ENCODE results near the gene TPD52L2.
"Not testable (repeated sequence)": the region's sequence is repeated elsewhere in the genome, so short reads cannot be mapped to it uniquely, and the experiment has no call there.

TPD52L2 gene

GRCh38 chr20:63929071-63929470 lies 64.0 kb downstream of the TPD52L2 start:
- Histone ChIP-seq H3K4me3 (ENCODE audit: low read length) (no peak overlapping the region), H3K9ac (ENCODE audit: low read depth, low read length) (no peak overlapping the region), H3K27ac (ENCODE audit: low read depth, low read length) (no peak overlapping the region), H3K27me3 (ENCODE audit: insufficient read depth, low read length) (no peaks in the 10 kb centered on the region), H3K9me3 (ENCODE audit: insufficient read depth, low read depth, low read length) (no peaks in the 10 kb centered on the region), H3K36me3 (ENCODE audit: insufficient read depth, low read length) (peaks cover 46% of the 10 kb centered on the region), H3K4me1 (ENCODE audit: insufficient read depth, low read length) (no peaks in the 10 kb centered on the region)
- 96% methylated on average over 26 of the region's 26 CpGs for WGBS

- H3K4me3 ChIP-seq (ENCODE audit: low read length); H3K9me3 ChIP-seq (ENCODE audit: insufficient read depth, low read depth, low read length); H3K27me3 ChIP-seq (ENCODE audit: insufficient read depth, low read length); H3K27ac ChIP-seq (ENCODE audit: low read depth, low read length); H3K9ac ChIP-seq (ENCODE audit: low read depth, low read length); H3K4me1 ChIP-seq (ENCODE audit: insufficient read depth, low read length): not testable (repeated sequence)
- peaks cover 46% of the 10 kb centered on the region for H3K36me3 ChIP-seq (ENCODE audit: insufficient read depth, low read length)
- 96% methylated on average over 31 of the region's 31 CpGs for WGBS
Measured at GRCh38 chr20:63929473-63929883, 64.4 kb downstream of the TPD52L2 start.

GRCh38 chr20:63930971-63931553 lies 66.0 kb downstream of the TPD52L2 start:
- Histone ChIP-seq H3K4me3 (ENCODE audit: low read length) (no peak overlapping the region), H3K9ac (ENCODE audit: low read depth, low read length) (no peak overlapping the region), H3K27ac (ENCODE audit: low read depth, low read length) (no peak overlapping the region), H3K27me3 (ENCODE audit: insufficient read depth, low read length) (no peaks in the 10 kb centered on the region), H3K4me1 (ENCODE audit: insufficient read depth, low read length) (no peaks in the 10 kb centered on the region), H3K9me3 (ENCODE audit: insufficient read depth, low read depth, low read length) (no peaks in the 10 kb centered on the region), H3K36me3 (ENCODE audit: insufficient read depth, low read length) (peaks cover 56% of the 10 kb centered on the region)
- WGBS, result 96% methylated on average over 37 of the region's 37 CpGs

- Histone ChIP-seq H3K9ac (ENCODE audit: low read depth, low read length) (no peak overlapping the region), H3K9me3 (ENCODE audit: insufficient read depth, low read depth, low read length) (no peaks in the 10 kb centered on the region), H3K27ac (ENCODE audit: low read depth, low read length) (no peak overlapping the region), H3K27me3 (ENCODE audit: insufficient read depth, low read length) (no peaks in the 10 kb centered on the region), H3K36me3 (ENCODE audit: insufficient read depth, low read length) (peaks cover 54% of the 10 kb centered on the region), H3K4me1 (ENCODE audit: insufficient read depth, low read length) (no peaks in the 10 kb centered on the region), H3K4me3 (ENCODE audit: low read length) (no peak overlapping the region)
- WGBS, result 96% methylated on average over 18 of the region's 19 CpGs
Measured at GRCh38 chr20:63931735-63932134, 66.7 kb downstream of the TPD52L2 start.

GRCh38 chr20:63932606-63933160 lies 67.6 kb downstream of the TPD52L2 start:
- H3K9ac ChIP-seq (ENCODE audit: low read depth, low read length), result no peak overlapping the region
- H3K4me1 ChIP-seq (ENCODE audit: insufficient read depth, low read length), result no peaks in the 10 kb centered on the region
- 95% methylated on average over 17 of the region's 17 CpGs for WGBS
- H3K36me3 ChIP-seq (ENCODE audit: insufficient read depth, low read length), result peaks cover 50% of the 10 kb centered on the region
- H3K27ac ChIP-seq (ENCODE audit: low read depth, low read length), result no peak overlapping the region
- no peak overlapping the region for H3K4me3 ChIP-seq (ENCODE audit: low read length)
- H3K27me3 ChIP-seq (ENCODE audit: insufficient read depth, low read length), result no peaks in the 10 kb centered on the region
- no peaks in the 10 kb centered on the region for H3K9me3 ChIP-seq (ENCODE audit: insufficient read depth, low read depth, low read length)

GRCh38 chr20:63933646-63934045 lies 68.6 kb downstream of the TPD52L2 start:
- Histone ChIP-seq H3K9me3 (ENCODE audit: insufficient read depth, low read depth, low read length) (no peaks in the 10 kb centered on the region), H3K4me3 (ENCODE audit: low read length) (no peak overlapping the region), H3K27ac (ENCODE audit: low read depth, low read length) (no peak overlapping the region), H3K9ac (ENCODE audit: low read depth, low read length) (no peak overlapping the region), H3K36me3 (ENCODE audit: insufficient read depth, low read length) (peaks cover 42% of the 10 kb centered on the region), H3K27me3 (ENCODE audit: insufficient read depth, low read length) (no peaks in the 10 kb centered on the region), H3K4me1 (ENCODE audit: insufficient read depth, low read length) (no peaks in the 10 kb centered on the region)
- 94% methylated on average over 5 of the region's 5 CpGs for WGBS

- Histone ChIP-seq H3K36me3 (ENCODE audit: insufficient read depth, low read length) (peaks cover 35% of the 10 kb centered on the region), H3K9ac (ENCODE audit: low read depth, low read length) (no peak overlapping the region), H3K27me3 (ENCODE audit: insufficient read depth, low read length) (no peaks in the 10 kb centered on the region), H3K4me1 (ENCODE audit: insufficient read depth, low read length) (no peaks in the 10 kb centered on the region), H3K9me3 (ENCODE audit: insufficient read depth, low read depth, low read length) (no peaks in the 10 kb centered on the region), H3K4me3 (ENCODE audit: low read length) (no peak overlapping the region), H3K27ac (ENCODE audit: low read depth, low read length) (no peak overlapping the region)
- 89% methylated on average over 37 of the region's 37 CpGs for WGBS
Measured at GRCh38 chr20:63934271-63935068, 69.4 kb downstream of the TPD52L2 start.

- Histone ChIP-seq H3K27me3 (ENCODE audit: insufficient read depth, low read length) (no peaks in the 10 kb centered on the region), H3K36me3 (ENCODE audit: insufficient read depth, low read length) (peaks cover 36% of the 10 kb centered on the region), H3K4me1 (ENCODE audit: insufficient read depth, low read length) (no peaks in the 10 kb centered on the region), H3K9me3 (ENCODE audit: insufficient read depth, low read depth, low read length) (no peaks in the 10 kb centered on the region), H3K27ac (ENCODE audit: low read depth, low read length) (no peak overlapping the region), H3K4me3 (ENCODE audit: low read length) (no peak overlapping the region), H3K9ac (ENCODE audit: low read depth, low read length) (no peak overlapping the region)
- WGBS, result 95% methylated on average over 9 of the region's 9 CpGs
Measured at GRCh38 chr20:63935447-63935846, 70.4 kb downstream of the TPD52L2 start.

GRCh38 chr20:63937596-63937995 lies 72.5 kb downstream of the TPD52L2 start:
- Histone ChIP-seq H3K27me3 (ENCODE audit: insufficient read depth, low read length) (no peaks in the 10 kb centered on the region), H3K9ac (ENCODE audit: low read depth, low read length) (no peak overlapping the region), H3K9me3 (ENCODE audit: insufficient read depth, low read depth, low read length) (no peaks in the 10 kb centered on the region), H3K27ac (ENCODE audit: low read depth, low read length) (no peak overlapping the region), H3K4me1 (ENCODE audit: insufficient read depth, low read length) (peaks cover 3% of the 10 kb centered on the region), H3K36me3 (ENCODE audit: insufficient read depth, low read length) (peaks cover 20% of the 10 kb centered on the region), H3K4me3 (ENCODE audit: low read length) (no peak overlapping the region)
- 92% methylated on average over 14 of the region's 14 CpGs for WGBS

GRCh38 chr20:63939061-63939935 lies 74.2 kb downstream of the TPD52L2 start:
- Histone ChIP-seq H3K27ac (ENCODE audit: low read depth, low read length) (no peak overlapping the region), H3K9me3 (ENCODE audit: insufficient read depth, low read depth, low read length) (no peaks in the 10 kb centered on the region), H3K27me3 (ENCODE audit: insufficient read depth, low read length) (no peaks in the 10 kb centered on the region), H3K4me3 (ENCODE audit: low read length) (no peak overlapping the region), H3K9ac (ENCODE audit: low read depth, low read length) (no peak overlapping the region), H3K4me1 (ENCODE audit: insufficient read depth, low read length) (peaks cover 7% of the 10 kb centered on the region), H3K36me3 (ENCODE audit: insufficient read depth, low read length) (peaks cover 35% of the 10 kb centered on the region)
- 97% methylated on average over 31 of the region's 33 CpGs for WGBS

GRCh38 chr20:63940071-63940471 lies 75.0 kb downstream of the TPD52L2 start:
- 97% methylated on average over 23 of the region's 23 CpGs for WGBS
- H3K4me3 ChIP-seq (ENCODE audit: low read length), result no peak overlapping the region
- no peak overlapping the region for H3K27ac ChIP-seq (ENCODE audit: low read depth, low read length)

More at GRCh38 chr20:63940071-63940471, 75.0 kb downstream of the TPD52L2 start:
- Histone ChIP-seq H3K9me3 (ENCODE audit: insufficient read depth, low read depth, low read length) (no peaks in the 10 kb centered on the region), H3K4me1 (ENCODE audit: insufficient read depth, low read length) (peaks cover 7% of the 10 kb centered on the region), H3K27me3 (ENCODE audit: insufficient read depth, low read length) (no peaks in the 10 kb centered on the region), H3K36me3 (ENCODE audit: insufficient read depth, low read length) (peaks cover 39% of the 10 kb centered on the region), H3K9ac (ENCODE audit: low read depth, low read length) (no peak overlapping the region)

Measured in HUES64 (cell line).